Bronchial epithelial cell (primary cell): ENCODE results near the gene SFMBT2. TPM values are rescaled to one million over a fixed set of nuclear protein-coding genes. Genes with fewer than 3 reads are reported as not detected.
A peak's percentile ranks its signal among the peaks of the same experiment; 100 is the strongest.

Source experiments
- DNase-seq: peaks from one replicate; pipeline ENCODE4 v3.0.0-alpha.2; 2010; ENCODE audit warnings: low read depth
- FAIRE-seq: peaks from 2 replicates; lab custom pipeline; 2011; peaks lifted over from hg19 to GRCh38; lab: Jason Lieb, UNC
- H3K27me3 ChIP-seq: 2 replicates; pipeline ENCODE4 v1.5.1; 2011; ENCODE audit warnings: low read length; ENCODE audit not compliant: control insufficient read depth, insufficient read depth
- H3K36me3 ChIP-seq: 2 replicates; pipeline ENCODE4 v1.5.1; 2011; ENCODE audit warnings: low read length; ENCODE audit not compliant: control insufficient read depth, insufficient read depth
- H3K4me3 ChIP-seq: 2 replicates; pipeline ENCODE4 v1.5.1; 2011; ENCODE audit warnings: mild to moderate bottlenecking, low read depth, low read length, control low read depth
- total RNA-seq: library from RNA; depleted of rRNA; stranded (reverse); fragments of >200 nt; gene quantifications from 2 replicates; pipeline ENCODE4 v1.2.1, GENCODE V29; 2014
- TF ChIP-seq, protein P1 (sequence below): IDR thresholded peaks from 2 replicates; pipeline ENCODE4 v1.5.1; 2011; ENCODE audit warnings: mild to moderate bottlenecking, moderate library complexity, low read length, control low read depth, inconsistent platforms; ENCODE audit not compliant: insufficient read depth, severe bottlenecking

Gene SFMBT2
- total RNA-seq, 1 donor from 2014 or later: under 0.01 TPM

- Histone ChIP-seq H3K27me3 (peaks cover 57% of the 10 kb centered on the region), H3K4me3 (no peak overlapping the region), H3K36me3 (no peaks in the 10 kb centered on the region)
- TF ChIP-seq, protein P1, sequence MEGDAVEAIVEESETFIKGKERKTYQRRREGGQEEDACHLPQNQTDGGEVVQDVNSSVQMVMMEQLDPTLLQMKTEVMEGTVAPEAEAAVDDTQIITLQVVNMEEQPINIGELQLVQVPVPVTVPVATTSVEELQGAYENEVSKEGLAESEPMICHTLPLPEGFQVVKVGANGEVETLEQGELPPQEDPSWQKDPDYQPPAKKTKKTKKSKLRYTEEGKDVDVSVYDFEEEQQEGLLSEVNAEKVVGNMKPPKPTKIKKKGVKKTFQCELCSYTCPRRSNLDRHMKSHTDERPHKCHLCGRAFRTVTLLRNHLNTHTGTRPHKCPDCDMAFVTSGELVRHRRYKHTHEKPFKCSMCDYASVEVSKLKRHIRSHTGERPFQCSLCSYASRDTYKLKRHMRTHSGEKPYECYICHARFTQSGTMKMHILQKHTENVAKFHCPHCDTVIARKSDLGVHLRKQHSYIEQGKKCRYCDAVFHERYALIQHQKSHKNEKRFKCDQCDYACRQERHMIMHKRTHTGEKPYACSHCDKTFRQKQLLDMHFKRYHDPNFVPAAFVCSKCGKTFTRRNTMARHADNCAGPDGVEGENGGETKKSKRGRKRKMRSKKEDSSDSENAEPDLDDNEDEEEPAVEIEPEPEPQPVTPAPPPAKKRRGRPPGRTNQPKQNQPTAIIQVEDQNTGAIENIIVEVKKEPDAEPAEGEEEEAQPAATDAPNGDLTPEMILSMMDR: no peak
- DNase-seq (no peak), FAIRE-seq (no peak)
These were observed 1.1 kb downstream of the SFMBT2 start for GRCh38 chr10:7409732-7410168.

- TF ChIP-seq, protein P1: no peak
- no peak for FAIRE-seq
- Histone ChIP-seq H3K36me3 (no peaks in the 10 kb centered on the region), H3K4me3 (no peak overlapping the region), H3K27me3 (peaks cover 57% of the 10 kb centered on the region)
- no peak for DNase-seq
These were observed 1.6 kb downstream of the SFMBT2 start for GRCh38 chr10:7409045-7409731.

GRCh38 chr10:7408291-7409044 lies 2.4 kb downstream of the SFMBT2 start:
- no peak for DNase-seq
- no peaks in the 10 kb centered on the region for H3K36me3 ChIP-seq
- H3K4me3 ChIP-seq: peak overlapping the region; percentile 7
- TF ChIP-seq, protein P1: peak; percentile 50
- H3K27me3 ChIP-seq: peaks cover 52% of the 10 kb centered on the region
- FAIRE-seq: no peak

GRCh38 chr10:7407368-7408290 lies 3.2 kb downstream of the SFMBT2 start:
- FAIRE-seq: no peak
- Histone ChIP-seq H3K4me3 (peak overlapping the region; percentile 7), H3K27me3 (peaks cover 45% of the 10 kb centered on the region), H3K36me3 (no peaks in the 10 kb centered on the region)
- DNase-seq: no peak
- TF ChIP-seq, protein P1: no peak

- DNase-seq (no peak), FAIRE-seq (no peak)
- Histone ChIP-seq H3K27me3 (peaks cover 37% of the 10 kb centered on the region), H3K4me3 (no peak overlapping the region), H3K36me3 (no peaks in the 10 kb centered on the region)
- TF ChIP-seq, protein P1: no peak
These were observed 4.0 kb downstream of the SFMBT2 start for GRCh38 chr10:7406712-7407333.
